Activated CD8-positive, alpha-beta memory T cell treated with anti-CD3 and anti-CD28 coated beads, Interleukin-2, amount 50 U/mL, for 48 hours (primary cell): Measurements from ENCODE around the gene CDK10.

Experiments used
- DNase-seq: peaks from one replicate; pipeline ENCODE4 v3.0.0-alpha.2; 2020

Gene CDK10

DNA sequence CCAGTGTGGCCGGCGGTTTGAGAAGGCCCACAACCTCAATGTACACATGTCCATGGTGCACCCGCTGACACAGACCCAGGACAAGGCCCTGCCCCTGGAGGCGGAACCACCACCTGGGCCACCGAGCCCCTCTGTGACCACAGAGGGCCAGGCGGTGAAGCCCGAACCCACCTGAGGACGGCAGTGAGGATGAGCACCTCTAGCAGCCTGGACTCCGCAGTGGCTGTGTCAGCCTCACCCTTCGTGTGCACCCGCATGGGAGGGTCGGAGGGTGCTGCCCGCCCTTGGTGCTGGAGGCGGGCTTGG lies 51.5 kb downstream of the CDK10 start:
- DNase-seq: no peak

DNA sequence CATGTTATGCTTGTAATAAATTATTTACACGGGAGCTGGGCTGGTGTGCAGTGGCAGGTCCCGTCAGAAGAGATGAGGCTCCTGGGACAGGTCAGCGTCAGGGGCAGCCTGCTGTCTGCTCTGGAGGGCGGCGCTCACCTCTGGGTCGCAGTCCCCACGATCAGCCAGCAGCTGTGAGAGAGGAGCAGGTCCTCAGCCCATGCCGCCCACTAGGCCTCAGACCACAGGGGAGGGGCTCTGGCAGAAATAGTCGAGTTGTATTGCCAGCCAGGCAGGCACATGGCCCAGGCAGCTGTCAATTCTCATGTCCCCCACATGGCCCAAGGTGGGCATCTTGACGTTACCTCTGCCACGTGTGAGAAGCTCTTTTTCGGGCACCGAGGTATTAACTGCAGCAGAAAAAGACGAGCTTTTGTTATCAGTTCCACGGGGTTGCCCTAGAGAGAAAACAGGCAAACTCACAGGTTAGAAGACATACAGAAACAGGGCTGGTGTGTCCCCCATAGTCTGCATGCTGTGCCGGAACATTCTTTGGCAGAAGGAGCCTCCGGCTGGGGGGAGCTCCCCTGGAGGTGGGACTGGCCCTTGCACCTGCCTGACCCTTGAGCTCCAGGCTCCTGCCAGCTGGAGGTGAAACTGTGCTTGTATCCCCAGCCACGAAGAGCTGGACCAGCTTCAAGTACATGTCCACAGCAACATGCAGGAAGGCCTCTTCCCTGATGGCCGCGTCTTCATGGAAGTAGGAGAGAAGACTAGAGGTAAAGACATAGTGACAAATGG lies 52.2 kb downstream of the CDK10 start:
- no peak for DNase-seq

DNA sequence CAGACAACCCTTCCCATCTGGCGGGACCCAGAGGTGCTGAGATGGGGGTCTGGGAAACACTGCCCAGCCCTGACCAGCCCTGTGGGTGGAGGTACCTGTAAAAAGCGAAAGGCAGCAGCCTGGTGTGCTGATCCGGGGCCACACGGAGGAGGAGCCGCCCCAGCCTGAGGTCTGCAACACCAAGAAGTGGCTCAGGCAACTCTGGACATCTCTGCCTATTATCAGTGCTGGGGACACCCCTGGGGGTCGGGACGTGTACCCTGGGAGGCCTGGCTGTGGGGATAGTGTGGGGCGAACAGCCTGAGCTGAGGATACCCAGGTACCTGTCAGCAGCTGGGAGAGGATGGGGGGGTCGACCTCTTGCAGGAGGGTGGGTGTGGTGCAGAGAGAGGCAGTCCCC lies 52.9 kb downstream of the CDK10 start:
- DNase-seq: no peak

DNA sequence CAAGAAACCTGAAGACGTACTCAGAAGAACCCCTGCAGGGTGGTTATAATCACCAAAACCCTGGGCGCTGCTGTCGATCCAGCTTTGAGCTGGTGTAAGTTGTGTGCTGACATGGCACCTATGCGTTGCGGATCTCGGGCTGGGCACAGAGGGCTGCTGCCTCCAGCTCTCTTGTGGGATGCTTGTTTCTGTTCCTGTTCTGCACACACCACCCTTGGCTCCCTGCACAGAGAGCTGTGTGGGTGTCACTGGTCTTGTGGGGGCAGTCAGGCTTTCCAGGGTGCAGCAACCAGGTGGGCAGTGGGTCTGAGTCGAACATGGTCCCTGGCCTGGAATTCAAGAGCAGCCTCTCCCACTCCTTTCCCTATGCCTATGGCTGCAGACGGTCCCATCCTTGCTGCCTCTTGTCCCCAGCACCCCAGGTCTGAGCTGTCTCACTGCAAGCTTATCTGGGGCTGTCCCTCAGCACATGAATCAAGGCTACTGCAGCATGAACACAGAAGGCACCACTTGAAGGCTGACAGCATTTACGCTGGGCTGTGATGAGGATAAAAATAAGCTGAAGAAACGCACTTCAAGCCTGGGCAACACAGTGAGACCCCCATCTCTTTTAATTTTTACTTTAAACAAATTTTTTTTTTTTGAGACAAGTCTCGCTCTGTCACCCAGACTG lies 55.0 kb downstream of the CDK10 start:
- DNase-seq: no peak

DNA sequence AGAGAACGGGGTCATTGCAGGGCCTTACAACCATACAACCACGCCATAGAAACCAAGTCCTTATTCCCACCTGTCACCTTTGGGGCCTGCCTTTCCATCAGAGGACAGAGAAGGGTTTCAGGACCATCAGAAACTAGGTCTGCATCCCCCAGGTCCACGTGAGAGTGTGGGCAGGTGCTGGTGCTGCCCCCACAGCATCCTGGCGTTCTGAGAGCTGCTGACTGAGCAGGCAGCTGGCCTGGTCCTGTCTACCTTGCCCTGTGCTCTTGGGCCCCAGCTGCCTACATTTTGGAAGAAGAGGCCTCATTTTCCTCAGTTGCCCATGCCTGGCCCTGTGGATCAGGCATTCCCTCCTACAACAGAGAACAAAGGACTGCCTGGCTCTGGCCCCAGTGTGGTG lies 56.5 kb downstream of the CDK10 start:
- DNase-seq: no peak

DNA sequence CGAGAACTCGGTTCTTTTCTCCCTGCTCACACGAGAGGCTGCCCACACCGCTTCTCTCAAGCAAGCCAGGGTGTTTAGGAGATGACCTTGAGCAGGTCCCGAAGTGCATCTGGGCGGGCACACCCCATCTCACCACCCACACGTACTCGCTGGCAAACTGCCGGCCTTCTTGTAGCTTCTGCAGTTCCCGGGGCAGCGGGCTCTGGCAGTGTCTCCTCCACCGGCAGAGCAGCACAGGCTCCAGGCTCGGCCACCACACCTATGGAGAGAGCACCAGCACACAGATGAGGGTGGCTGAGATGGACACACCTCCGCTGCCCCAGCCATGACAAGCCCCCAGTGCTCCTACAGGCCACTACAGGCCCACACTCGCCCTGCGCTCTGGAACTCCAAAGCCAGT lies 58.3 kb downstream of the CDK10 start:
- no peak for DNase-seq
